NT2/D1 (cell line): ENCODE data around the gene FLYWCH2.

Source experiments
- DNase-seq: peaks from one replicate; pipeline ENCODE4 v3.0.0-alpha.2; 2011; ENCODE audit warnings: low read depth, low spot score
- H3K27me3 ChIP-seq: 2 replicates; pipeline ENCODE4 v1.6.0; 2011; ENCODE audit warnings: mild to moderate bottlenecking; ENCODE audit not compliant: insufficient read length, insufficient read depth
- H3K36me3 ChIP-seq: 2 replicates; pipeline ENCODE4 v1.6.1; 2011; ENCODE audit warnings: mild to moderate bottlenecking, low read length, mixed read lengths; ENCODE audit not compliant: insufficient read depth, insufficient read length
- H3K4me1 ChIP-seq: 2 replicates; pipeline ENCODE4 v1.5.1; 2011; ENCODE audit not compliant: insufficient read depth, insufficient read length
- H3K4me3 ChIP-seq: 2 replicates; pipeline ENCODE4 v1.5.1; 2011; ENCODE audit warnings: low read depth; ENCODE audit not compliant: insufficient read length
- H3K9ac ChIP-seq: 2 replicates; pipeline ENCODE4 v1.6.0; 2011; ENCODE audit warnings: low read depth; ENCODE audit not compliant: insufficient read length
- H3K9me3 ChIP-seq: 2 replicates; pipeline ENCODE4 v1.5.1; 2011; ENCODE audit warnings: mild to moderate bottlenecking, low read length; ENCODE audit not compliant: insufficient read depth
- SUZ12 ChIP-seq: IDR thresholded peaks from 2 replicates; pipeline ENCODE4 v1.6.1; 2011; ENCODE audit not compliant: insufficient read length, insufficient read depth; ENCODE audit errors: extremely low read depth
- YY1 ChIP-seq: IDR thresholded peaks from 2 replicates; pipeline ENCODE4 v1.6.1; 2011; ENCODE audit not compliant: insufficient read length, insufficient read depth
- ZNF274 ChIP-seq: IDR thresholded peaks from 2 replicates; pipeline ENCODE4 v1.6.1; 2011; ENCODE audit warnings: mild to moderate bottlenecking, low read depth, low read length

FLYWCH2 gene

DNA sequence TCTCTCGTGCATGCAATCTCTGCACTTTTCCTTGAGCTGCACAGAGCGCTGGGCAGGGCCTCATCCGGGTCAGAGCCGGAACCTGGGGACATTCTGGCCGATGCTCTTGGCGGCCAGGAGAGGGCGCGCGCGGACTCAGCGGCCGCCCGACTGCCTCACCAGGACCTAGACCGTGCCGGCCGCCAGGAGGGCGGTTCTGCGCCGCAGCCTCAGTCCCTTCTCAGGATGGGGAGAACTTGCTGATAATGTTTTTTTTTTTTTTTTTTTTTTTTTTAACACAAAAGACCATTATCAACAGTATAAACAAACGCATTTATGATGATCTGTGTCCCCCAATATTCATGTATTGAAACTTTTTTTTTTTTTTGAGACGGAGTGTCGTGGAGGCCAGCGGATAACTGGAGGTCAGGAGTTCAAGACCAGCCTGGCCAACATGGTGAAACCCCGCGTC is 8.1 kb upstream of the FLYWCH2 start:
- Histone ChIP-seq H3K9me3 (peaks cover 7% of the 10 kb centered on the region), H3K36me3 (no peaks in the 10 kb centered on the region), H3K4me3 (no peak overlapping the region), H3K27me3 (no peaks in the 10 kb centered on the region), H3K9ac (no peak overlapping the region), H3K4me1 (no peaks in the 10 kb centered on the region)
- TF ChIP-seq SUZ12 (no peak), YY1 (no peak), ZNF274 (no peak)
- DNase-seq, result peak; percentile 75

DNA sequence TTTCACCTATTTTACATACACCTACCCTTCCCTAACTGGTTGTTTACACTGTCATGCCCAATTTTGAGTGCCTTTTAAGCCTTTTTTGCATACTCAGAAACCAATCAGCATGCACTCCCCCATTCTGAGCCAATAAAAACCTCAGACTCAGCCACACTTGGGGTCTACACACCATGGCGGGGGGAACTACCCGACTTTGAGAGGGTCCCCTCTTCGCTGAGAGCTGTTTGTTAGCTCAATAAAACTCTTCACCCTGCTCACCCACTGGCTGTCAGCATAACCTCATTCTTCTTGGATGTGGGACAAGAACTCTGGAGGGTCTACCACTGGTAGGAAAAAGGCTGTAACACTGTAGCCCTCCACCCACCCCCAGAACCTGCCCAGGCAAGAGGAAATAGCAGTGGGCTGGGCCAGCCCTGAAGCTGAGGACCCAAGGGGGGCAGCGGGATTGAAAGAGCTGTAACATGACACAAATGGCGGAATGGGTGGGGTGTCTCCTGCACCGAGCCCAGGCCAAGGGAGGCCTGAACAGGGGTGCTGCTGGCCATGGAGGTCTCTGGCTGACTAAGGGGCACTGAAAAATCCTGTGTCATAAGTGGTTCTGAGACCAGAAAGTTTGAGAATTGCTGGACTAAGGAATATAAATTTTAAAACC is 3.0 kb upstream of the FLYWCH2 start:
- Histone ChIP-seq H3K4me3 (no peak overlapping the region), H3K36me3 (no peaks in the 10 kb centered on the region), H3K9ac (no peak overlapping the region), H3K27me3 (peaks cover 13% of the 10 kb centered on the region), H3K4me1 (peaks cover 5% of the 10 kb centered on the region), H3K9me3 (peaks cover 11% of the 10 kb centered on the region)
- TF ChIP-seq YY1, result no peak
- DNase-seq, result no peak

DNA sequence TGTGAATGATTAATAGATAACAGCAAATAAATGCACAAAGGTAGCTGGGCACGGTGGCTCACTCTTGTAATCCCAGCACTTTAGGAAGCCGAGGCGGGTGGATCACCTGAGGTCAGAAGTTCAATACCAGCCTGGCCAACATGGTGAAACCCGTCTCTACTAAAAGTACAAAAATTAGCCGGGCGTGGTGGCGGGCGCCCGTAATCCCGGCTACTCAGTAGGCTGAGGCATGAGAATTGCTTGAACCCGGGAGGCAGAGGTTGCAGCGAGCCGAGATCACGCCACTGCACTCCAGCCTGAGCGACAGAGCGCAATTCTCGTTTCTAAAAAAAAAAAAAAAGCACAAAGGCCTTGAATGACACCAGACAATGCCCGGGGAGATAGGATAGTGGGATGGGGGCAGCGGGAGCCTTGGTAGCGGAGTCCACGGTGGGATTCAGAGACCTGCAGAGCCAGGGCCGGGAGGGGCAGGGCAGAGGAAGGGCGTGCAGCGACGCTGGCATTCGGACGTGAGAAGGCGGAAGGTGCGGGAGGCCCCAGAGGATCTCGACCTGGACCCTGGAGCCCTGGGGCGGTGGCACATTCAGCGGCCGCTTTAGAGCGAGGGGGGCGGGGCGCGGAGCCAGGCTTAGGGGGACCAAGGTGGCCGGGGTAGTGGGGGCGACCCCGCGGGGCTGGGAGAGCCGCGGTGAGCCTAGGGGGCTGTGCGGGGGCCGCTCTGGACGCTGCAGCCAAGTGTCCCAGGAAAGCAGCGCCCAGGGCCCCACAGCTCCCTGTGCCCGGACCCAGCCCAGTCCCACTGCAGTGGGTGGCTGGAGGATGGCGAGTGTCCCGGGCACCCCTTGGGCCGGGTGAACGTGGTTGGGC is 999 bp upstream of the FLYWCH2 start:
- peak overlapping the region; percentile 54 for H3K4me3 ChIP-seq

GRCh38 chr16:2883458-2883908 is 468 bp downstream of the FLYWCH2 start:
- DNase-seq, result no peak
- no peak for TF ChIP-seq SUZ12
- TF ChIP-seq YY1, result no peak
- TF ChIP-seq ZNF274, result no peak
- H3K9me3 ChIP-seq, result peaks cover 11% of the 10 kb centered on the region

More for the DNA sequence above, 999 bp upstream of the FLYWCH2 start:
- Histone ChIP-seq H3K36me3 (no peaks in the 10 kb centered on the region), H3K4me1 (peaks cover 5% of the 10 kb centered on the region), H3K9me3 (peaks cover 11% of the 10 kb centered on the region), H3K9ac (peak overlapping the region; percentile 78), H3K27me3 (peaks cover 13% of the 10 kb centered on the region)
- no peak for DNase-seq
- TF ChIP-seq YY1 (no peak), ZNF274 (no peak), SUZ12 (no peak)

GRCh38 chr16:2884041-2884451 is 1.0 kb downstream of the FLYWCH2 start:
- peaks cover 11% of the 10 kb centered on the region for H3K9me3 ChIP-seq
- H3K36me3 ChIP-seq, result no peaks in the 10 kb centered on the region
- peaks cover 13% of the 10 kb centered on the region for H3K27me3 ChIP-seq
- DNase-seq, result no peak
- no peak for TF ChIP-seq SUZ12
- TF ChIP-seq YY1, result no peak
- no peak for TF ChIP-seq ZNF274
- H3K9ac ChIP-seq, result peak overlapping the region; percentile 90
- H3K4me3 ChIP-seq, result peak overlapping the region; percentile 90
- H3K4me1 ChIP-seq, result peaks cover 5% of the 10 kb centered on the region

More at GRCh38 chr16:2883458-2883908, 468 bp downstream of the FLYWCH2 start:
- Histone ChIP-seq H3K36me3 (no peaks in the 10 kb centered on the region), H3K9ac (peak overlapping the region; percentile 90), H3K4me1 (peaks cover 5% of the 10 kb centered on the region), H3K27me3 (peaks cover 13% of the 10 kb centered on the region), H3K4me3 (peak overlapping the region; percentile 90)

DNA sequence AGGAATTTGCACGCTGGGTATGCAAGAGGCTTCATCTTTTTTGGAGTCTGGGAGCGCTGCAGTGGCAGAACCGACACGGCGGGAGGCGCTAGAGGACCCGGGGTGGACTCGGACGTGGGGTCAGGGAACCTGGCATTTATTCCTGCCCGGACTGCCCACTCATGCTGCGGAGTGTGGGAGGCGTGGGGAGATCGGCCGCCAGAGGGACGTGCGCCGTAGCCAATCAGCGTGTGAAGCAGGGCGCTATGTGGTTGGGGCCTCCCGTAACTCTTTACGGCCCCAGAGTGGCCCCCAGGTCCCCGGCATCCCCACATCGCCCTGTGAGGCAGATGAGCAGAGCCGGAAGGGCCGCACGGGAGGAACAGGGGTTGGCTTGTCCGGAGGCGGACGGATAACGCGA is 11.2 kb downstream of the FLYWCH2 start:
- Histone ChIP-seq H3K36me3 (peaks cover 27% of the 10 kb centered on the region), H3K9ac (no peak overlapping the region), H3K4me3 (no peak overlapping the region), H3K27me3 (no peaks in the 10 kb centered on the region), H3K4me1 (peaks cover 20% of the 10 kb centered on the region), H3K9me3 (no peaks in the 10 kb centered on the region)
- no peak for DNase-seq
- no peak for TF ChIP-seq YY1
- TF ChIP-seq SUZ12, result no peak
- TF ChIP-seq ZNF274, result no peak

DNA sequence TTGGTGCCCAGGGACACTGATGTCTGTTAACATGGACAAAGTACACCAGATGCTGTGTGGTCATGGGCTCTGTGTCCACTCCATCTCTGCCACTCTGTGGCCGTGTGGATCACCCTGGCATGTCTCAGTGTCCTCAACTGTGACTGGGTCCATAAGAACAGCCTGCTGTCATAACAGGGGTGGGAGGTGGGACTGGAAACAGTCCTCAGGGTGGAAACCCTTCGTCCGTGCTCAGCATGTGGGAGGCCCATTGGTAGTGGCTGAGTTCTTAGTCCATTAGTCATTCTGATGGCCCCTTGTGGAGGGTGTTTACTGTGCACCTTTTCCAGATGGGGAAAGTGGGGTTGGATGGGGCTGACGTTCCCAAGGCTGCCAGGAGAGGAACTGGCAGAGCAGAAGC is 12.8 kb downstream of the FLYWCH2 start:
- Histone ChIP-seq H3K36me3 (peaks cover 34% of the 10 kb centered on the region), H3K9me3 (no peaks in the 10 kb centered on the region), H3K4me1 (peaks cover 20% of the 10 kb centered on the region), H3K4me3 (no peak overlapping the region), H3K9ac (no peak overlapping the region), H3K27me3 (no peaks in the 10 kb centered on the region)
- DNase-seq, result no peak
- TF ChIP-seq YY1, result no peak
